Stimulated activated naive CD4-positive, alpha-beta T cell treated with Interleukin-2 at 50 U/mL for 16 hours (primary cell): ENCODE measurements around the gene ATP12A.

ENCODE experiments used
- DNase-seq: peaks from one replicate; lab custom pipeline; 2025; lab: John Stamatoyannopoulos, UW

Gene ATP12A

GRCh38 chr13:24680258-24680920, at the start of gene ATP12A:
ATP12A (plus strand) TSS chr13:24680408; CDS start chr13:24680744, 336 bp downstream.
- peak; percentile 41 for DNase-seq

- DNase-seq = no peak
Measured at GRCh38 chr13:24630851-24631620, 49.2 kb upstream of the ATP12A start.

- no peak for DNase-seq
Measured at GRCh38 chr13:24631922-24632321, 48.3 kb upstream of the ATP12A start.

- DNase-seq = no peak
Measured at GRCh38 chr13:24632382-24633121, 47.7 kb upstream of the ATP12A start.

- DNase-seq = no peak
Measured at GRCh38 chr13:24636776-24637175, 43.4 kb upstream of the ATP12A start.

- no peak for DNase-seq
Measured at GRCh38 chr13:24638096-24638495, 42.1 kb upstream of the ATP12A start.

GRCh38 chr13:24640752-24641151, 39.5 kb upstream of the ATP12A start:
- no peak for DNase-seq

GRCh38 chr13:24642219-24642618, 38.0 kb upstream of the ATP12A start:
- no peak for DNase-seq

GRCh38 chr13:24644036-24644435, 36.2 kb upstream of the ATP12A start:
- no peak for DNase-seq

- no peak for DNase-seq
Measured at GRCh38 chr13:24648271-24648670, 31.9 kb upstream of the ATP12A start.

GRCh38 chr13:24648983-24649687, 31.1 kb upstream of the ATP12A start:
- no peak for DNase-seq

- no peak for DNase-seq
Measured at GRCh38 chr13:24649688-24650043, 30.5 kb upstream of the ATP12A start.

- no peak for DNase-seq
Measured at GRCh38 chr13:24650161-24650560, 30.0 kb upstream of the ATP12A start.

GRCh38 chr13:24651718-24652345, 28.4 kb upstream of the ATP12A start:
- no peak for DNase-seq

GRCh38 chr13:24652359-24652758, 27.8 kb upstream of the ATP12A start:
- no peak for DNase-seq

GRCh38 chr13:24654741-24655140, 25.5 kb upstream of the ATP12A start:
- no peak for DNase-seq

GRCh38 chr13:24659239-24659638, 21.0 kb upstream of the ATP12A start:
- no peak for DNase-seq

- no peak for DNase-seq
Measured at GRCh38 chr13:24660023-24660741, 20.0 kb upstream of the ATP12A start.

GRCh38 chr13:24661713-24662112, 18.5 kb upstream of the ATP12A start:
- no peak for DNase-seq

GRCh38 chr13:24662195-24663088, 17.8 kb upstream of the ATP12A start:
- DNase-seq = no peak
